Natural killer cell (primary cell): Measurements from ENCODE around the gene FABP1. TPM values are rescaled to one million over a fixed set of nuclear protein-coding genes. Genes with fewer than 3 reads are reported as not detected.

ENCODE experiments used
- ATAC-seq, 3 donors: fragments of 150-1000 bp in 2 of 3; fragments of 200-7000 bp in 1 of 3; cut with Tn5 transposase; 1 replicate in 1 of 3; 2 replicates in 2 of 3; pipeline ENCODE4 v1.10.0; 2021; ENCODE audit warnings: mild to moderate bottlenecking in 2 of 3, moderate library complexity in 2 of 3
- DNase-seq, 2 donors: peaks; one replicate each; pipeline versions ENCODE4 v3.0.0 to v3.0.0-alpha.2; 2013 to 2021; ENCODE audit warnings: mixed read lengths in 1 of 2
- H3K27ac ChIP-seq: one replicate; pipeline ENCODE4 v1.5.1; 2013; ENCODE audit warnings: mild to moderate bottlenecking, low read length
- H3K27me3 ChIP-seq: one replicate; pipeline ENCODE4 v1.6.1; 2013; ENCODE audit warnings: low read length; ENCODE audit not compliant: control insufficient read depth, insufficient read depth
- H3K36me3 ChIP-seq: one replicate; pipeline ENCODE4 v1.6.1; 2013; ENCODE audit warnings: low read length; ENCODE audit not compliant: control insufficient read depth, insufficient read depth
- H3K4me1 ChIP-seq: one replicate; pipeline ENCODE4 v1.6.1; 2013; ENCODE audit warnings: low read length; ENCODE audit not compliant: control insufficient read depth, insufficient read depth
- H3K4me3 ChIP-seq: one replicate; pipeline ENCODE4 v1.5.1; 2013; ENCODE audit warnings: low read length
- H3K9me3 ChIP-seq: one replicate; pipeline ENCODE4 v1.6.1; 2013; ENCODE audit warnings: low read length; ENCODE audit not compliant: control insufficient read depth, insufficient read depth
- H3K27ac Mint-ChIP-seq, 2 donors: one replicate each; pipeline ENCODE4 v1.8.0; 2022; ENCODE audit warnings: mild to moderate bottlenecking in 2 of 2, mixed read lengths in 2 of 2, moderate library complexity in 1 of 2
- H3K27me3 Mint-ChIP-seq, 2 donors: one replicate each; pipeline ENCODE4 v1.8.0; 2022; ENCODE audit warnings: low read depth in 2 of 2, mixed read lengths in 2 of 2
- H3K36me3 Mint-ChIP-seq: one replicate; pipeline ENCODE4 v1.8.0; 2022; ENCODE audit warnings: mixed read lengths
- H3K4me1 Mint-ChIP-seq, 2 donors: one replicate each; pipeline ENCODE4 v1.8.0; 2022; ENCODE audit warnings: mixed read lengths in 2 of 2
- H3K4me3 Mint-ChIP-seq: one replicate; pipeline ENCODE4 v1.8.0; 2022; ENCODE audit warnings: mild to moderate bottlenecking, moderate library complexity, mixed read lengths
- H3K9me3 Mint-ChIP-seq, 2 donors: one replicate each; pipeline ENCODE4 v1.8.0; 2022; ENCODE audit warnings: mixed read lengths in 2 of 2
- CTCF ChIP-seq: fragments of 200-600 bp; IDR thresholded peaks from one replicate; pipeline ENCODE4 v1.8.0; 2022; ENCODE audit warnings: antibody characterized with exemption
- WGBS: methylation state at CpG from one replicate; pipeline ENCODE4 v1.1.7; 2013; ENCODE audit warnings: missing lambda C conversion rate; ENCODE audit not compliant: insufficient coverage; 5-methylcytosine and 5-hydroxymethylcytosine counted together
- intact Hi-C: fragments of 100-400 bp; cut with micrococcal nuclease; formaldehyde crosslinking; loops from one replicate; pipeline ENCODE4 v1.14.2; 2022
- total RNA-seq, 4 donors: library from RNA; stranded (reverse); fragments of 120-200 nt in 1 of 4; gene quantifications; one replicate each; pipeline versions ENCODE4 v1.2.3 to v1.2.4, GENCODE V29; 2013 to 2022

FABP1 gene
- total RNA-seq, 3 donors from 2014 or later (not counting 1 experiment from before 2014, with no cell fraction given), result not detected

GRCh38 chr2:88096708-88097107, 31.2 kb downstream of the FABP1 start:
- Mint-ChIP-seq H3K27me3 (peaks cover 12 to 15% of the 10 kb centered on the region in 2 donors), H3K36me3 (no peaks in the 10 kb centered on the region), H3K4me3 (no peak overlapping the region), H3K27ac (no peak overlapping the region), H3K4me1 (no peaks in the 10 kb centered on the region), H3K9me3 (no peaks in the 10 kb centered on the region)
- no peak for DNase-seq
- TF ChIP-seq CTCF, result no peak
- intact Hi-C loops, result no loop called here
- WGBS, result 89% methylated on average over 5 of the region's 5 CpGs
- Histone ChIP-seq H3K36me3 (no peaks in the 10 kb centered on the region), H3K9me3 (no peaks in the 10 kb centered on the region), H3K27ac (no peak overlapping the region), H3K27me3 (no peaks in the 10 kb centered on the region), H3K4me3 (no peak overlapping the region), H3K4me1 (no peaks in the 10 kb centered on the region)
- ATAC-seq, result no peak

GRCh38 chr2:88095022-88095421, 32.8 kb downstream of the FABP1 start:
- Histone ChIP-seq H3K9me3 (no peaks in the 10 kb centered on the region), H3K27ac (no peak overlapping the region), H3K27me3 (no peaks in the 10 kb centered on the region), H3K4me3 (no peak overlapping the region), H3K36me3 (no peaks in the 10 kb centered on the region), H3K4me1 (no peaks in the 10 kb centered on the region)
- Mint-ChIP-seq H3K27ac (no peak overlapping the region), H3K27me3 (peaks cover 7 to 8% of the 10 kb centered on the region in 2 donors), H3K4me3 (no peak overlapping the region), H3K36me3 (no peaks in the 10 kb centered on the region), H3K4me1 (no peaks in the 10 kb centered on the region), H3K9me3 (no peaks in the 10 kb centered on the region)
- 97% methylated on average over 2 of the region's 3 CpGs for WGBS
- TF ChIP-seq CTCF, result no peak
- DNase-seq (no peak), ATAC-seq (no peak)
- intact Hi-C loops, result no loop called here

GRCh38 chr2:88092773-88093172, 35.1 kb downstream of the FABP1 start:
- Mint-ChIP-seq H3K36me3 (no peaks in the 10 kb centered on the region), H3K27ac (no peak overlapping the region), H3K4me3 (no peak overlapping the region), H3K27me3 (peaks cover 7 to 8% of the 10 kb centered on the region in 2 donors), H3K4me1 (no peaks in the 10 kb centered on the region), H3K9me3 (no peaks in the 10 kb centered on the region)
- Histone ChIP-seq H3K36me3 (no peaks in the 10 kb centered on the region), H3K4me1 (no peaks in the 10 kb centered on the region), H3K27ac (no peak overlapping the region), H3K9me3 (no peaks in the 10 kb centered on the region), H3K27me3 (no peaks in the 10 kb centered on the region), H3K4me3 (no peak overlapping the region)
- intact Hi-C loops, result no loop called here
- no peak for TF ChIP-seq CTCF
- DNase-seq, result no peak
- no peak for ATAC-seq

GRCh38 chr2:88091943-88092342, 35.9 kb downstream of the FABP1 start:
- H3K27ac Mint-ChIP-seq, result no peak overlapping the region
- no peaks in the 10 kb centered on the region for H3K4me1 Mint-ChIP-seq
- TF ChIP-seq CTCF, result no peak
- Histone ChIP-seq H3K27ac (no peak overlapping the region), H3K27me3 (no peaks in the 10 kb centered on the region), H3K4me3 (no peak overlapping the region), H3K36me3 (no peaks in the 10 kb centered on the region), H3K4me1 (no peaks in the 10 kb centered on the region), H3K9me3 (no peaks in the 10 kb centered on the region)
- no peak for DNase-seq
- no peaks in the 10 kb centered on the region for H3K36me3 Mint-ChIP-seq
- H3K27me3 Mint-ChIP-seq, result peaks cover 5 to 6% of the 10 kb centered on the region in 2 donors
- no peak overlapping the region for H3K4me3 Mint-ChIP-seq
- intact Hi-C loops, result no loop called here
- 66% methylated on average over 3 of the region's 3 CpGs for WGBS
- H3K9me3 Mint-ChIP-seq, result no peaks in the 10 kb centered on the region
- ATAC-seq, result no peak
